ENCODE data around the gene CRAT. TPM values are rescaled to one million over a fixed set of nuclear protein-coding genes. Genes with fewer than 3 reads are reported as not detected.

The CRAT gene
- polyA plus RNA-seq, 3 donors = 51.4 to 74.8 (median 52.2) TPM

DNA sequence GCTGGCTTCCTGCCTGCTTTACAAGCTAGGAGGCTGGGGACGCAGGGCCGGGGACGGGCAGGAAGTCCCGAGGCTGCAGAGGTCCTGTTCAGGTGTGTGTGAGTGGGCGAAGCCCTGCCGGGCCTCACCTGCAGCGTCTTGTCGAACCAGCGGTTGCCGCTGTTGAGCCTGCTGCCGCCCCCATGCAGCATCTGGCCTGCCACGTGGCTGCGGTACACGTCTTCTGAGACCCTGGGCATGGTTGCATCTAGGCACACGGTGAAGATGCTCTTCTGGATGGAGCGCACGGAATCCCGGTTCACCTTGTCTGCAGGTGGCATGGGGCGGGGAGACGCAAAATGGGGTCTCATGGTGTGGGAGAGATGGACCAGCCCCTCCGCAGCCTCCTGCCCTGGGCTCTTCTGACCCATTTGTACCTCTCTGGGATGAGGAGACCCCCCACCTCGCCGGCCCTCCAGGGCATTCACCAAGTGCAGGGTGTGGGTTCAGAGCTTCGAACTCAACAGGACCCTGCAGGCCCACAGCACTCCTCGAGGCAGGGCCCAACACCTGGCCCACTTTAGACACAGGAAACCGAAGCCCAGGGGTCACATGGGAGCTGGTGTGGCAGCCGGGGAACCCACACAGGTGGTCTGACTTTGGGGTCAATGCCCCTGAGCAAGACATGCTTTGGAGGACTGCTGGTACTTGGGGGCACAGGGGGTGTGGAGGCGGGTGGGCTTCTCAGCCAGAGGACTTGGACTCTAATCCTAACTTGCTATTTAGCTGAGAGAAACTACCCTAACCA, 10.0 kb downstream of the CRAT start:
- H3K27ac ChIP-seq (ENCODE audit: low read depth, low read length) = no peak overlapping the region
- WGBS, 3 donors = 75 to 79% (median 78%) methylated on average over 28 of the region's 28 CpGs

DNA sequence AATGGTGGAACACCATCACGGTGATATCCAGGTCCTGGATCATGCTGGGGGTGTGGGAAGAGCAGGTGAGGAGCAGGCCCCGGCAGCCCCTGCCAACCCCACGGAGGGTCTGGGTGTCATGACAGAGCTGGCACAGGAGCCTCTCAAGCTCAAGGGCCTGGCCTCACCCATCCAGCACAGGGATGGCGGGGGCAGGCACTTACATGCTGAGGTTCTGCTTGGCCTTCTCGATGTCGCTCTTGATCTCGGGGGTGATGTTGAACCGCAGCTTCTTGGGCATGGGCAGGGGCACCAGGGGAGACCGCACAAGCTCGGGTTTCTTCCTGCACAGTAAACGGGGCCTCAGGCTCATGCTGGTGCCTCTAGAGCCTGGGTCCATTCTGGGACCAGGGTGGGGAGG, 12.3 kb downstream of the CRAT start:
- no peak overlapping the region for H3K27ac ChIP-seq (ENCODE audit: low read depth, low read length)
- 94 to 96% (median 96%) methylated on average over 11 of the region's 11 CpGs for WGBS, 3 donors

DNA sequence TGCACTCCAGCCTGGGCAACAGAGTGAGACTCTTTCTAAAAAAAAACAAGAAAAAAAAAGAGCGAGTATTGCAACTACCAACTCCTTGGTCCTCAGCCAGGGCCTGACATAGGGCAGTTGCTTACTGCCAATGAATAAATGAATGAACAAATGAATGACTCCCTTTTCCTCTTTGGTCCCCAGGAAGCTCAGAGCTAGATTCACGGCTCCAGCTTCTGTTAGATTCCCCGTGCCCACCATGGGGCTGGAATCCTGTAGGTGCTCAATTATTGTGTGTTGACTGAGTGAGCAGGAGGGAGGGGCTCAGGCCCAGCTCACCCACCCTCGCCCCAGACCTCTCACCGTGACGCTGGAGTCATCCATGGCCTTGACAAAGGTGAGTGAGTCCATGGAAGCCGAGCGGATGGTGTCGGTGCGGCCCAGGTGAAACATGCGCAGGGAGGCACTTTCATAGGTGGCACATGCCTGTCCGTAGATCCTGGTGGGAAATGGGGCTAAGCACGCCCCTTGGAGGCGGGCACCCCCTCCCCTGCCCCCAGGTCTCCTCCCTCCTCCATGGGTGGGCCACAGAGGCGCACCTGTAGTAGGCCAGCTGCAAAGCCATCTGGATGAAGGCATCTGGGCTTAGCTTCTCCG, 12.8 kb downstream of the CRAT start:
- H3K27ac ChIP-seq (ENCODE audit: low read depth, low read length) = no peak overlapping the region
- 93 to 95% (median 94%) methylated on average over 16 of the region's 16 CpGs for WGBS, 3 donors

DNA sequence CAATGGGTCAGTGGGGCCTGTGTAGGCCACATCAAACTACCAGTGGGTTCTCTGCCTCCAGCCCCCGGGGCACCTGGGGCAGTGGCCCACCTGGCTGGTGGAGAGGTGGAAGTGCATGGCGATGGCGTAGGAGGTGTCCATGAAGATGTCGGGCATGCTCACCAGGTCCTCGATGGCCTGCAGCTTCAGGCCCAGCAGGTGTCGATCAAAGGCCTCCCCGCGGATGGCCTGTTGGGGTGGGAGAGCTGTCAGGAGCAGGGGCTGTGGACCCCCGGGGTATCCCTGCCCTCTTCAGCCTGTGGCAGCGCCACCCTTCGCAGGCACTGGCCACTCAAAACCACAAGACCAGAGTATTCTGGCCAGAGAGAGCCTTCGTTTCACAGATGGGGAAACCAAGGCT, 14.7 kb downstream of the CRAT start:
- H3K27ac ChIP-seq (ENCODE audit: low read depth, low read length) = no peak overlapping the region
- WGBS, 3 donors = 95 to 96% (median 96%) methylated on average over 12 of the region's 12 CpGs

DNA sequence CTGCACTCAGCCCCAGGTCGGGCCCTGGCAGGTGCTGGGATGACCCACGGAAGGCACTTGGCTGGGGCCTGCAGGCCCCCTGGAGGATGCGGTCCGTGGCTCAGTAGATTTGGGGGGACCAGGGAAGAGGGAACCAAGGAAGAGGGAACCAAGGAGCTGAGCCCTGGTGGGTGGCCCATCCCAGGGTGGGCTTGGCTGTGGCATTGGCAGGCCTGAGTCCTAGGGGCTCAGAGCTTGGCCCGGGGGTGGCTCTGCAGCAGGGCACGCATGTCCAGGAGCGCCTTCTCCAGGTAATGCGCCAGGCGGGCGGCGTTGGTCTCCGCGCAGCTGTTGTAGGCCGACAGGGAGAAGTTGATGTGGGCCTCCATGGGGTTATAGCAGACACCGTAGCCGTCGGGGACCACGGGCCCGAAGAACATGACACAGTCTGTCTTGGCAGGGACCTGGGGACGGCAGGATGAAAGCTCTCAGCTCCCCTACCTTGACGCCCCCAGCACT, 15.4 kb downstream of the CRAT start:
- H3K27ac ChIP-seq (ENCODE audit: low read depth, low read length) = no peak overlapping the region
- WGBS, 3 donors = 90 to 94% (median 93%) methylated on average over 20 to 21 of the region's 21 CpGs

DNA sequence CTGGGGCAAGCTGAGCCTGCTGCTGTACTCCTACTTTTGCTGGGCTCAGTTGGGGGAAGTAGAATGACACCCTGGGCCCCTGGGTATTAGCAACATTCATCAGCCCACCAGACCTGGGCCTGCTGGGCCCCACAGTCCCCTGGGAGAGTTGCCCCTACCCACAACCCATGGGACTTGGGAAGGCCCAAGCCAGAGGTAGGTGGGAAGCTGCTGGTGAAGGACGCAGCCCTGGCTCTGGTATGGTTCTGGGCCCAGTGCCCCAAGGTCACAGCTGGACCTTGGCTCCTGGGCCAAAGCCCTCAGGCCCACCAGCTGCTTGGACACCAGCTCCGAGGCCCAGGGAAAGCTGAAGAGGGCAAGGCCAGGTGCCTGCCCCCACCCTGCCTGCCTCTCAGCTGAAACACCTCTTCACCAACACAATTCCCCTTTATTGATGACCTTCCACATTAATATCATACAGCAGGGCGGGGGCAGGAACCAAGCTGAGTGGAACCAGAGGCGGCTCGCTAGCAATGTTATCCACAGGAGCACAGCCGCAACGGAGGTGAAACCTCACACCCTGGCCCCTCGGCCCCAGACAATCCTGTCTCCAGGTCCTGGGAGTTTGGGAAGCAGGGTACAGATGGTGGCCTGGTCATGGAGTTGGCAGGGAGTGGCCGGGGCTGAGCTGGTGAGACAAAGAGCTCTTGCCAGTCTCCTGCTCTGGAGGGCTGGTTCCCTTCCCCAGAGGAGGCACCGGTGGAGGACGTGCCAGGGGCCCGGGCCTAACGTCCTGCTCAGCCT, 16.0 kb downstream of the CRAT start:
- 31 to 93% (median 88%) methylated on average over 13 of the region's 13 CpGs for WGBS, 3 donors

DNA sequence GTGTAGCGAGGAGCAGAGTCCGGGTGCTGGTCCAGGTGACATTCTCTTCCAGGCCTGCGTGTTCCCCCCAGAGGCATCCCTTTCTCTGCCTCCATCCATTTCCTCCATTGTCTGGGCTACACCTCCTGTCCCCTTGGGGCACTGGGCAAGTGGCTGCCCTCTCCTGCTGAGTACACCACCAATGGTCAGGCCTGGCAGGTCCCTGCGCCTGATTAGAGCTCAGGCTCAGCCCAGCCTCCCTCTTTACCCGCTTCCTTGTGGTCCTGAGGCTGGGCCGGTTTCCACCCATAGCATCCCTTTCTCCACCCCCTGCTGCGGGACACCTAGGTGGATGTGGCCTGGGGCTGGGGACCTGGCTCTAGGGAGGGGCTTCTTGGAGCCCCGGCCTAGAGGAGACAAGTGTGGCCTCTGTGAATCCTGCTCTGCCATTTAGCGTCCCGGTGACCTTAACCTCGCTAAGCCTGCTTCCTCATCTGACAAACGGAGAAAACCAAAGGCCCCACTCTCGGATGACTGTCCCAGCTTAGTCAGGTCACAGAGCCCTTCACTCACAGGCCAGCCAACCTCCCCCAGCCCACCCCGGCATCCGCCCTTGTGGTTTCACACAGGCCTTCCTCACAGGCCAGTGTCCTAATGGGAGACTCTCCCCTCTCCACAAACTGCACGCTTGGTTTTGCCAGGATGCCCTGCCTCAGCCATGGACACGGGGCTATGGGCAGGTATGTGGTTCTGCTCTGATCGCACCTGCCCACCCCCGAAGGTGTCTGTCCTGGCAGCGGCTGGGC, 16.8 kb downstream of the CRAT start:
- H3K27ac ChIP-seq (ENCODE audit: low read depth, low read length) = no peak overlapping the region
- 76 to 84% (median 81%) methylated on average over 20 of the region's 20 CpGs for WGBS, 3 donors

More for the DNA sequence above, 16.0 kb downstream of the CRAT start:
- no peak overlapping the region for H3K27ac ChIP-seq (ENCODE audit: low read depth, low read length)

DNA sequence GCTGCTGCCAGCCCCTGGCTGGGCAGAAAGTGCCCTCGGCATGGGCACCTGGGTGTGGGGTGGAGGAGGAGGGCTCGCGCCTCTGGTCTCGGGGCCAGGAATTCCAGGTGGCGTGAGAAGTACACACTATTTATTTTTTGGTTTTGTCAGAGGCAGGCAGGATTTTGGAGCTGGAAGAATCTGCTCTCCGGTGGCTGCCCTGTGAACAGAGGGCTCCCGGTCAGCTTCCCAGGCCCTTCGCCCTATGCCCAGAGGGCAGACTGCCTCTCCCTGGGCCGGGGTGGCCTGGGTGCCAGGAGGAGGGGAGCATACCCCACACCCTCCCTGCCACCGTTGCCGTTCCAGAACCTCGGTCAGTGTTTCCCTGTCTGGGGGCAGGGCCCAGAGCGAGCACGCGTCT, 21.3 kb downstream of the CRAT start:
- WGBS, 3 donors = 88 to 93% (median 91%) methylated on average over 14 to 15 of the region's 15 CpGs
- H3K27ac ChIP-seq (ENCODE audit: low read depth, low read length) = no peak overlapping the region

DNA sequence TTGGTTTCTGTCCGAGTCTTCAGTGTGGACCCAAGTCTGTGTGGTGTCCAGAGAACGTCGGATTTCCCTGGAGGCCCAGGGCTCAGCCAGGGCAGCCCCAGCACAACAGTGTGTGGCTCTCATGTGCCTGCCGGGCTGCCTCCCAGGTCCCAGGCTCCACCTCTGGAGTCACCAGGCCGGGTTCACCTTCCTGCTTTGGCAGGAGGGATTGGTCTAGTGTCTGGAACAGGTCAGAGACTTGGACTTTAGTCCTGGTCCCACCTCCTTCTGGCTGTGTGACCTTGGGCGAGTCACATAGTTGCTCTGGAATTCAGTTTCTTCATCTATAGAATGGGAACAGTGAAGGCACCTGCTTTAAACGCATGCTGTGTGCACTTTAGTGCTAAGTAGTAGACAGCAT, 26.5 kb downstream of the CRAT start:
- H3K27ac ChIP-seq (ENCODE audit: low read depth, low read length) = no peak overlapping the region
- 43 to 88% (median 87%) methylated on average over 7 of the region's 7 CpGs for WGBS, 3 donors

DNA sequence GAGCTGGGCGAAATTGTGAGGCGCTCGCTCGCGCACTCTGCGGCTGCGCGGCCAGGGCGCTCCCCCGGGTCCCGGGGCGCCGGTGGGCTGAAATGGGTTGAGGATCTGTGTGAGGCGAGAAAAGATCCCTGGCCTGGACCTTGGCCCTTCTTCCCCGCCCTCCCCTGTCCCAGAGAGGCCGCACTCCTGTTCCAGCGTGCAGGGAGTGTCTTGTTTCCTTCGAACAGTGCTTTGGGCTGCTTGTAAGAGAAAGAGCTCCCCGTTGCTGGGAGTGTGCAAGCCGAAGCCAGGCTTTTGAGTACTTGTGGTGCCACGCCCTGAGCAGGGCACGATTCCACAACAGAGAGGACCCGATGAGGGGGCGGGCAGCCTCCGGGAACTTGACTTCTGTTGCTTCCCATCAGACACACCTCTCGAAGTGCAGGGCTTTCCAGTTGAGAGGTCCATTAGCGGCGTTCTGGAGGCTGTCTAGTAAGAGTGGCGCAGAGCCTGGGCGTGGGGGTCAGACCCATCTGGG, 29.1 kb downstream of the CRAT start:
- 2 to 4% (median 2%) methylated on average over 30 of the region's 30 CpGs for WGBS, 3 donors
- H3K27ac ChIP-seq (ENCODE audit: low read depth, low read length) = no peak overlapping the region

DNA sequence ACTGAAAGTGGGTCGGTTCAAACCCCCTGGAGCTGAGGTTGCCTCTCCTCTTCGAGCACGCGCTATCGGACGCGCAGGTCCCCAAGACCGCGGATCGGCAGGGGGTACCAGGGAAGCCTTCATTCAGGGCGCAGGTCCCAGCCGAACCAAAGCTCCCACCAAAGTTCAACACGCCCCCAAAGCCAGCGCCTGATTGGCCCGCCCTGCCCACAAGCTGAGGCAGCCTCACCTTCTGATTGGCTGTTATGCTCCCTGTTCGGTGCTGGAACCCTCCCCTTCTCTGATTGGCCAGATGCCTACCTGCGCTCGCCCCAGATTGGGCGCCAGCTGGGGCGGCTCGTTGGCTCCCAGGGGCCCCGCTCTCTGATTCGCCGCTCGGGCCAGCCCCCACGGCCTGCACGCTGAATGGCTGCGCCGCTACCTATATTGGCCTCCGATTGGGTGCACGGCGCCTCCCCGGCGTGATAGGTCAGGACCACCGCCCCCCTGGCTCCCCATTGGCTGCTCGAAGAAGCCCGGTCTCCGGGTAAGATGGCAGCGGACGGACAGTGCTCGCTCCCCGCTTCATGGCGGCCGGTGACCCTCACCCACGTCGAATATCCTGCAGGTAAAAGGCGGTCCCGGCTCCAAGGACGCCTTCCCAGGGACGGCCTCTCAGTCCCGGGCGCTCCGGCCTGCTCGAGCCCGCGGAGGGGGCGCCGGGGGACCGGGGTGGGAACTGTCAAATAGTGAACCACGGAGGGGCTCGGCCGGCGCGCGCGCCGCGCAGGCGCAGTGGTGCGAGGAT, 29.8 kb downstream of the CRAT start, which contains the start of gene DOLPP1:
DOLPP1 (plus strand) TSS at position 511 of the 787 bp plus-strand sequence; CDS start at position 532, 21 bp downstream.
- H3K27ac ChIP-seq (ENCODE audit: low read depth, low read length) = no peak within 1 kb of the TSS
- 0 to 1% (median 1%) methylated on average over 70 of the region's 70 CpGs for WGBS, 3 donors

DNA sequence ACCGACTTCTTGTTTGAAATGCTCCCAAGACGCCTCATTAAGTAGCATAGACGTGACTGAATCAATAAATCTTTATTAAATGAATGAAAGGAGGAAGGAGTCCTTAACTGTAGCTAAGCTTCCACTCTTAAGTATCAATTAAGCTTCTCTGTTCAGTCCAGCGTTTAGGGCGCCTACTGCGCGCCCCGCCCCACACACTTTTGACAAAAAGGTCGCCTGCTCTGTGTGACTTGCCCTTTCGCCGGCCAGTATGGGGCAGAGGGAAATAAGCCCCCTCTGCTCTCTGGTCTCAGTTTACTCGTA, 30.3 kb downstream of the CRAT start:
- 6 to 8% (median 7%) methylated on average over 12 of the region's 12 CpGs for WGBS, 3 donors
- no peak overlapping the region for H3K27ac ChIP-seq (ENCODE audit: low read depth, low read length)

DNA sequence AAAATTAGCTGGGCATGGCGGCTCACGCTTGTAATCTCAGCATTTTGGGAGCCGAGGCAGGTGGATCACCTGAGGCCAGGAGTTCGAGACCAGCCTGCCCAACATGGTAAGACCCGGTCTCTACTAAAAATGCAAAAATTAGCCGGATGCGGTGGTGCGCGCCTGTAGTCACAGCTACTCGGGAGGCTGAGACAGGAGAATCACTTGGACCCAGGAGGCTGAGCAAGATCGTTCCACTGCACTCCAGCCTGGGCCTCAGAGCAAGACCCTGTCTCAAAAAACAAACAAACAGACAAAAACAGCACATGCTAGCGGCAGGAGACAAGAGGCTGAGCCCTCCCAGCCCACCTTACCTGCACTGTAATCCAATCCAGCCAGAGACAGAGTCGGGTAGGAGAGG, 30.8 kb downstream of the CRAT start:
- WGBS, 3 donors = 81 to 88% (median 86%) methylated on average over 13 of the region's 13 CpGs
- H3K27ac ChIP-seq (ENCODE audit: low read depth, low read length) = no peak overlapping the region

DNA sequence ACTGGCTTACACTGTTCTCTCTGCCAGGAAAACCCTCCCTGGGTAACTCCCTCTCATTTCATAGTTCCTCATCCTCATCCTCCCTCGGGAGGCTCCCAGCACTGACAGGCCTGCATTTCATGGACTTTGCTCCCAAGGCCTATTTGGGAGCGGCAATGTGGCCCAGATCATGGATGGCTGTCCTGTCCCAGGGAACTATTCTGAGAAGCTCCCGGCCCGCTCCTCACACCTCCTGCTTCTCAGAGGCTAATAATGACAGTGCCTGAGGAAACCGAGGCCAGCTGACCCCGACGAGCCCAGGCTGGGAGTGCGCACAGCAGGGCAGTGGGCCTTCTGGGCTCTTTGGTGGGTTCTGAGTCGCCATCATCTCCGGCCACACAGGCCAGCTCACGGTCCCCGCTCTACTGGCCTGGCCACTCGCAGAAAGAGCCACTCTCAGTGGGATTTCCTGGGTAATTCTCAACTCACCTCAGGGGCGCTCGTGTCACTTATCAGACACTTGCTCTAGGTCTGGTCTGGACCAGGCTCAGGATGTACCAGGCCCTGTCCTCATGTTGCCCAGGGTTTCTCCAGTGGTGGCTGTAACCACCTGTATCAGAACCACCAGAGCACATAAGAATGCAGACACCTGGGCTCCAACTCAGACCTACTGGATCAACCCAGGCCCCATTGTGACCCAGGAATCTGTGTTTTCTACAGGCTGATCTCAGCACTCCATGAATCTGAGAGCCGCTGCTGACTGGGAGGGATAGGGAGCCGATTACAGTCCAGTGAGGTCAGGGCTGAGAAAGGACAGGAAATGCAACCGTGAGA, 31.7 kb downstream of the CRAT start:
- 83 to 86% (median 84%) methylated on average over 18 of the region's 18 CpGs for WGBS, 3 donors

DNA sequence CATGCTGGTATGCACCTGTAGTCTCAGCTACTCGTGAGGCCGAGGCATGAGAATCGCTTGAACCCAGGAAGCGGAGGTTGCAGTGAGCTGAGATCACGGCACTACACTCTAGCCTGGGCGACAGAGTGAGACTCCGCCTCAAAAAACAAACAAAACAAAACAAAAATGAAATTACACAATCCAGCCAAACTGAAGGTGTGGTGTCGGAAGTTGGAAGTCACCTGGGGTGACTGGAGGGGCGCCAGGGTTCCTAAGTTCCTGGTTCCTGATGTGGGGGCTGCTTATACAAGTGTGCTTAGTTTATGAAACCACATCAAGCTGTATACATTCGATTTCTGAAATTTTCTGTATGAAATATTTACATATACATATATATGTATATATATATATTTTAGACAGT, 33.4 kb downstream of the CRAT start:
- 79 to 86% (median 84%) methylated on average over 10 of the region's 10 CpGs for WGBS, 3 donors
- H3K27ac ChIP-seq (ENCODE audit: low read depth, low read length) = no peak overlapping the region

More for the DNA sequence above, 31.7 kb downstream of the CRAT start:
- H3K27ac ChIP-seq (ENCODE audit: low read depth, low read length) = no peak overlapping the region

DNA sequence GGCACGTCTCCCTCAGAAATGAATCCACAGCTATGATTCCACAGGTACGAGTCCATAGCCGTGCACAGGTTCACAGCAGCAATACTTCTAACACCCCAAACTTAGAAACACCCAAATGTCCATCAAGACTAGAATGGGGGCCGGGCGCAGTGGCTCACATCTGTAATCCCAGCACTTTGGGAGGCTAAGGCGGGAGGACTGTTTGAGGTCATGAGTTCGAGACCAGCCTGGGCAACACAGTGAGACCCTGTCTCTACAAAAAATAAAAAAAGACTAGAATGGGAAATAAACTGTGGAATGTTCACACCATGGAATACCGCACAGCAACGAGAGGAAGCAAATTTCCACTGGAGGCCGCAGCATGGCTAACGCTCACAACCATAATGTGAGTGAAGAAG, 34.0 kb downstream of the CRAT start:
- no peak overlapping the region for H3K27ac ChIP-seq (ENCODE audit: low read depth, low read length)
- WGBS, 3 donors = 90 to 95% (median 93%) methylated on average over 11 of the region's 11 CpGs

Data from adipose tissue (tissue), 3 donors.